ENCODE results near the gene EIF2B1. TPM values are rescaled to one million over a fixed set of nuclear protein-coding genes. Genes with fewer than 3 reads are reported as not detected.

EIF2B1 gene
- total RNA-seq, 1 experiment from 2014 or later = 59.8 TPM

- H3K27me3 ChIP-seq (ENCODE audit: insufficient read depth, low read length) = no peaks in the 10 kb centered on the region
- H2BK15ac ChIP-seq (ENCODE audit: low read depth, low read length) = no peak overlapping the region
- peaks cover 0 to 8% (median 6%) of the 10 kb centered on the region in 3 experiments; a peak in 4 of 7 replicates for H3K36me3 Mint-ChIP-seq (ENCODE audit: insufficient read depth in 1 of 3, low read depth in 3 of 3)
- no peak overlapping the region for H3K4ac ChIP-seq (ENCODE audit: low read depth, low read length)
- H4K5ac ChIP-seq (ENCODE audit: insufficient read length, low read depth, low read length) = no peak overlapping the region
- H2BK20ac ChIP-seq (ENCODE audit: low read depth, low read length, poor library complexity, severe bottlenecking) = no peak overlapping the region
- no peak overlapping the region for H3K4me2 ChIP-seq (ENCODE audit: insufficient read depth, insufficient read length, low read length)
- H3K27ac ChIP-seq (ENCODE audit: insufficient read length, low read depth, low read length) = no peak overlapping the region
- no peak overlapping the region for H4K8ac ChIP-seq (replicated peaks; ENCODE audit: insufficient read length, low read depth, low read length)
- H3K9me3 Mint-ChIP-seq = no peaks in the 10 kb centered on the region; a peak in 1 of 5 replicates
- H2AK5ac ChIP-seq (ENCODE audit: insufficient read length, low read length) = no peak overlapping the region
- H4K20me1 ChIP-seq (ENCODE audit: control insufficient read depth, insufficient read depth, insufficient read length) = no peaks in the 10 kb centered on the region
- H3K79me2 ChIP-seq (ENCODE audit: insufficient read depth, low read length) = no peaks in the 10 kb centered on the region; the same call in 1 of the 2 replicates
- no peak overlapping the region for H3K4me3 Mint-ChIP-seq
- H3K9me3 ChIP-seq (ENCODE audit: control insufficient read depth, low read depth, low read length) = no peaks in the 10 kb centered on the region
- H2BK120ac ChIP-seq (ENCODE audit: low read depth, low read length, poor library complexity, severe bottlenecking) = no peak overlapping the region
- H2AFZ ChIP-seq (ENCODE audit: low read length) = no peak overlapping the region
- TF ChIP-seq, protein P1, sequence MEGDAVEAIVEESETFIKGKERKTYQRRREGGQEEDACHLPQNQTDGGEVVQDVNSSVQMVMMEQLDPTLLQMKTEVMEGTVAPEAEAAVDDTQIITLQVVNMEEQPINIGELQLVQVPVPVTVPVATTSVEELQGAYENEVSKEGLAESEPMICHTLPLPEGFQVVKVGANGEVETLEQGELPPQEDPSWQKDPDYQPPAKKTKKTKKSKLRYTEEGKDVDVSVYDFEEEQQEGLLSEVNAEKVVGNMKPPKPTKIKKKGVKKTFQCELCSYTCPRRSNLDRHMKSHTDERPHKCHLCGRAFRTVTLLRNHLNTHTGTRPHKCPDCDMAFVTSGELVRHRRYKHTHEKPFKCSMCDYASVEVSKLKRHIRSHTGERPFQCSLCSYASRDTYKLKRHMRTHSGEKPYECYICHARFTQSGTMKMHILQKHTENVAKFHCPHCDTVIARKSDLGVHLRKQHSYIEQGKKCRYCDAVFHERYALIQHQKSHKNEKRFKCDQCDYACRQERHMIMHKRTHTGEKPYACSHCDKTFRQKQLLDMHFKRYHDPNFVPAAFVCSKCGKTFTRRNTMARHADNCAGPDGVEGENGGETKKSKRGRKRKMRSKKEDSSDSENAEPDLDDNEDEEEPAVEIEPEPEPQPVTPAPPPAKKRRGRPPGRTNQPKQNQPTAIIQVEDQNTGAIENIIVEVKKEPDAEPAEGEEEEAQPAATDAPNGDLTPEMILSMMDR (conservative IDR thresholded peaks at IDR 0.05) = no peak
- no peaks in the 10 kb centered on the region for H3K4me1 ChIP-seq (ENCODE audit: insufficient read depth, low read length)
- H3K4me1 Mint-ChIP-seq = peaks cover 5 to 6% of the 10 kb centered on the region in 2 experiments
- H2BK12ac ChIP-seq (ENCODE audit: insufficient read length, low read depth, low read length) = no peak overlapping the region
- peaks cover 2% of the 10 kb centered on the region for H3K23me2 ChIP-seq (ENCODE audit: insufficient read length, low read depth, low read length, poor library complexity, severe bottlenecking)
- H3K14ac ChIP-seq (ENCODE audit: insufficient read depth, low read length) = no peak overlapping the region
- WGBS (ENCODE audit: extremely low coverage, insufficient read length, low lambda C conversion rate) = no CpG with 5 or more reads among the region's 3 CpGs
- peaks cover 5% of the 10 kb centered on the region; the same call in 1 of the 2 replicates for H3K27me3 Mint-ChIP-seq (ENCODE audit: low read depth)
- no peaks in the 10 kb centered on the region for H3K79me1 ChIP-seq (ENCODE audit: insufficient read depth, low read depth, low read length, poor library complexity, severe bottlenecking)
- no peak overlapping the region for H3K9ac ChIP-seq (ENCODE audit: extremely low read depth, insufficient read length, low read length)
- DNase-seq = no peak
- H3K27ac Mint-ChIP-seq = no peak overlapping the region
- H2BK5ac ChIP-seq (ENCODE audit: insufficient read length, low read length) = no peak overlapping the region
- H4K91ac ChIP-seq (ENCODE audit: insufficient read length, low read depth, low read length) = no peak overlapping the region
- H3K23ac ChIP-seq (ENCODE audit: insufficient read length, low read depth, low read length) = no peak overlapping the region
- H3K18ac ChIP-seq (ENCODE audit: insufficient read length, low read depth, low read length) = no peak overlapping the region
- no peak overlapping the region for H3T11ph ChIP-seq (ENCODE audit: low read length)
- no peak overlapping the region for H3K56ac ChIP-seq (ENCODE audit: insufficient read length, low read depth, low read length)
Observed at GRCh38 chr12:123578243-123578642, 55.2 kb downstream of the EIF2B1 start.
